ENCODE measurements around the gene SDK2. TPM values are rescaled to one million over a fixed set of nuclear protein-coding genes. Genes with fewer than 3 reads are reported as not detected.
A peak's percentile ranks its signal among the peaks of the same experiment; 100 is the strongest.
"Not testable (repeated sequence)": the region's sequence is repeated elsewhere in the genome, so short reads cannot be mapped to it uniquely, and the experiment has no call there.

The SDK2 gene
- total and polyA plus RNA-seq, 7 experiments from 2014 or later: 0.64 to 14.1 (median 8.2) TPM

- intact Hi-C loops (cut with micrococcal nuclease): no loop called here
- H3K9me3 Mint-ChIP-seq: peaks cover 0 to 2% (median 0%) of the 10 kb centered on the region in 11 donors
- CTCF ChIA-PET: no interaction called here
These were observed 165.3 kb downstream of the SDK2 start for GRCh38 chr17:73478768-73479424.

GRCh38 chr17:73478334-73478733, 165.9 kb downstream of the SDK2 start:
- Histone ChIP-seq H3K9me3 (ENCODE audit: control insufficient read depth in 2 of 3, low read length in 3 of 3) (no peaks in the 10 kb centered on the region), H3K4me1 (ENCODE audit: control insufficient read depth in 2 of 2, insufficient read depth in 2 of 2, low read length in 2 of 2) (no peaks in the 10 kb centered on the region), H3K36me3 (ENCODE audit: control insufficient read depth in 2 of 3, insufficient read depth in 3 of 3, low read length in 3 of 3) (no peaks in the 10 kb centered on the region), H3K27ac (ENCODE audit: low read depth, low read length) (no peak overlapping the region), H3K27me3 (ENCODE audit: control insufficient read depth in 2 of 2, insufficient read depth in 2 of 2, low read length in 2 of 2) (no peaks in the 10 kb centered on the region), H3K4me3 (ENCODE audit: low read length) (no peak overlapping the region)
- Mint-ChIP-seq H3K27ac (peak overlapping the region in 2 of 9 donors; percentile 48 to 66), H3K4me3 (no peak overlapping the region), H3K36me3 (peaks cover 0 to 18% (median 0%) of the 10 kb centered on the region in 5 donors), H3K9me3 (peaks cover 0 to 4% (median 0%) of the 10 kb centered on the region in 11 donors), H3K4me1 (peaks cover 0 to 30% (median 5%) of the 10 kb centered on the region in 7 donors), H3K27me3 (peaks cover 0 to 10% (median 3%) of the 10 kb centered on the region in 5 donors)
- intact Hi-C loops (cut with micrococcal nuclease): no loop called here
- ATAC-seq (no peak), DNase-seq (no peak)
- ChIA-PET POLR2A (interaction anchor here (0.6 kb wide), 1 partner anchor 361 kb away, joined by 4 read pairs; no protein-coding TSS in a partner anchor), CTCF (no interaction called here)

More at GRCh38 chr17:73478768-73479424, 165.3 kb downstream of the SDK2 start:
- peaks cover 0 to 14% (median 0%) of the 10 kb centered on the region in 5 donors for H3K36me3 Mint-ChIP-seq
- H3K4me3 Mint-ChIP-seq: no peak overlapping the region
- Histone ChIP-seq H3K9me3 (ENCODE audit: control insufficient read depth in 2 of 3, low read length in 3 of 3) (no peaks in the 10 kb centered on the region), H3K4me3 (ENCODE audit: low read length) (no peak overlapping the region), H3K36me3 (ENCODE audit: control insufficient read depth in 2 of 3, insufficient read depth in 3 of 3, low read length in 3 of 3) (no peaks in the 10 kb centered on the region), H3K27ac (ENCODE audit: low read depth, low read length) (no peak overlapping the region), H3K27me3 (ENCODE audit: control insufficient read depth in 2 of 2, insufficient read depth in 2 of 2, low read length in 2 of 2) (no peaks in the 10 kb centered on the region), H3K4me1 (ENCODE audit: control insufficient read depth in 2 of 2, insufficient read depth in 2 of 2, low read length in 2 of 2) (no peaks in the 10 kb centered on the region)
- H3K27me3 Mint-ChIP-seq: peaks cover 0 to 10% (median 3%) of the 10 kb centered on the region in 5 donors
- H3K27ac Mint-ChIP-seq: no peak overlapping the region
- DNase-seq: no peak
- ATAC-seq: no peak
- POLR2A ChIA-PET: interaction anchor here (0.6 kb wide), 1 partner anchor 361 kb away, joined by 4 read pairs; no protein-coding TSS in a partner anchor
- H3K4me1 Mint-ChIP-seq: peaks cover 0 to 30% (median 5%) of the 10 kb centered on the region in 7 donors

GRCh38 chr17:73476890-73477350, 167.3 kb downstream of the SDK2 start:
- no peak for ATAC-seq
- H3K27me3 Mint-ChIP-seq: peaks cover 0 to 10% (median 3%) of the 10 kb centered on the region in 5 donors
- H3K27ac Mint-ChIP-seq: no peak overlapping the region
- ChIA-PET CTCF (no interaction called here), POLR2A (no interaction called here)
- intact Hi-C loops (cut with micrococcal nuclease): no loop called here
- Histone ChIP-seq H3K4me1 (ENCODE audit: control insufficient read depth in 2 of 2, insufficient read depth in 2 of 2, low read length in 2 of 2) (no peaks in the 10 kb centered on the region), H3K27ac (ENCODE audit: low read depth, low read length) (no peak overlapping the region), H3K27me3 (ENCODE audit: control insufficient read depth in 2 of 2, insufficient read depth in 2 of 2, low read length in 2 of 2) (no peaks in the 10 kb centered on the region), H3K36me3 (ENCODE audit: control insufficient read depth in 2 of 3, insufficient read depth in 3 of 3, low read length in 3 of 3) (no peaks in the 10 kb centered on the region), H3K4me3 (ENCODE audit: low read length) (no peak overlapping the region), H3K9me3 (ENCODE audit: control insufficient read depth in 2 of 3, low read length in 3 of 3) (no peaks in the 10 kb centered on the region)
- H3K4me3 Mint-ChIP-seq: no peak overlapping the region
- peaks cover 0 to 30% (median 5%) of the 10 kb centered on the region in 7 donors for H3K4me1 Mint-ChIP-seq
- peaks cover 0 to 4% (median 0%) of the 10 kb centered on the region in 11 donors for H3K9me3 Mint-ChIP-seq
- H3K36me3 Mint-ChIP-seq: peaks cover 0 to 25% (median 5%) of the 10 kb centered on the region in 5 donors
- DNase-seq: no peak

GRCh38 chr17:73474370-73474988, 169.8 kb downstream of the SDK2 start:
- Histone ChIP-seq H3K4me3 (ENCODE audit: low read length) (no peak overlapping the region), H3K27ac (ENCODE audit: low read depth, low read length) (no peak overlapping the region), H3K36me3 (ENCODE audit: control insufficient read depth in 2 of 3, insufficient read depth in 3 of 3, low read length in 3 of 3) (no peaks in the 10 kb centered on the region), H3K27me3 (ENCODE audit: control insufficient read depth in 2 of 2, insufficient read depth in 2 of 2, low read length in 2 of 2) (no peaks in the 10 kb centered on the region), H3K9me3 (ENCODE audit: control insufficient read depth in 2 of 3, low read length in 3 of 3) (no peaks in the 10 kb centered on the region), H3K4me1 (ENCODE audit: control insufficient read depth in 2 of 2, insufficient read depth in 2 of 2, low read length in 2 of 2) (no peaks in the 10 kb centered on the region)
- Mint-ChIP-seq H3K27me3 (peaks cover 0 to 5% (median 0%) of the 10 kb centered on the region in 5 donors), H3K27ac (peak overlapping the region in 3 of 9 donors; percentile 12 to 47 (median 39)), H3K9me3 (peaks cover 0 to 4% (median 0%) of the 10 kb centered on the region in 11 donors), H3K4me3 (peak overlapping the region in 1 of 10 donors; percentile 30), H3K4me1 (peaks cover 0 to 17% (median 4%) of the 10 kb centered on the region in 7 donors), H3K36me3 (peaks cover 0 to 22% (median 8%) of the 10 kb centered on the region in 5 donors)
- ChIA-PET POLR2A (interaction anchor here (0.6 kb wide), 1 partner anchor 47 kb away, joined by 3 read pairs; no protein-coding TSS in a partner anchor), CTCF (no interaction called here)
- intact Hi-C loops (cut with micrococcal nuclease): no loop called here
- no peak for DNase-seq
- ATAC-seq: no peak

GRCh38 chr17:73472715-73473114, 171.5 kb downstream of the SDK2 start:
- Mint-ChIP-seq H3K36me3 (peaks cover 0 to 22% (median 8%) of the 10 kb centered on the region in 5 donors), H3K4me1 (peaks cover 0 to 16% (median 4%) of the 10 kb centered on the region in 7 donors), H3K4me3 (peak overlapping the region in 1 of 10 donors; percentile 34)
- intact Hi-C loops (cut with micrococcal nuclease); H3K9me3 ChIP-seq (ENCODE audit: control insufficient read depth in 2 of 3, low read length in 3 of 3); H3K27me3 ChIP-seq (ENCODE audit: control insufficient read depth in 2 of 2, insufficient read depth in 2 of 2, low read length in 2 of 2); DNase-seq; POLR2A ChIA-PET; H3K4me1 ChIP-seq (ENCODE audit: control insufficient read depth in 2 of 2, insufficient read depth in 2 of 2, low read length in 2 of 2); H3K27ac Mint-ChIP-seq; CTCF ChIA-PET; ATAC-seq; H3K36me3 ChIP-seq (ENCODE audit: control insufficient read depth in 2 of 3, insufficient read depth in 3 of 3, low read length in 3 of 3); H3K9me3 Mint-ChIP-seq; H3K27me3 Mint-ChIP-seq; H3K27ac ChIP-seq (ENCODE audit: low read depth, low read length); H3K4me3 ChIP-seq (ENCODE audit: low read length): not testable (repeated sequence)

- H3K27me3 ChIP-seq (ENCODE audit: control insufficient read depth in 2 of 2, insufficient read depth in 2 of 2, low read length in 2 of 2): no peaks in the 10 kb centered on the region
- no peaks in the 10 kb centered on the region for H3K36me3 ChIP-seq (ENCODE audit: control insufficient read depth in 2 of 3, insufficient read depth in 3 of 3, low read length in 3 of 3)
- Mint-ChIP-seq H3K36me3 (peaks cover 0 to 22% (median 8%) of the 10 kb centered on the region in 5 donors), H3K4me1 (peaks cover 0 to 13% (median 4%) of the 10 kb centered on the region in 7 donors), H3K4me3 (no peak overlapping the region), H3K9me3 (peaks cover 0 to 2% (median 0%) of the 10 kb centered on the region in 11 donors), H3K27ac (no peak overlapping the region), H3K27me3 (peaks cover 0 to 5% (median 0%) of the 10 kb centered on the region in 5 donors)
- DNase-seq (no peak), ATAC-seq (no peak)
- POLR2A ChIA-PET: no interaction called here
- no peaks in the 10 kb centered on the region for H3K9me3 ChIP-seq (ENCODE audit: control insufficient read depth in 2 of 3, low read length in 3 of 3)
- CTCF ChIA-PET: no interaction called here
- no peak overlapping the region for H3K27ac ChIP-seq (ENCODE audit: low read depth, low read length)
- H3K4me3 ChIP-seq (ENCODE audit: low read length): no peak overlapping the region
- intact Hi-C loops (cut with micrococcal nuclease): no loop called here
- no peaks in the 10 kb centered on the region for H3K4me1 ChIP-seq (ENCODE audit: control insufficient read depth in 2 of 2, insufficient read depth in 2 of 2, low read length in 2 of 2)
These were observed 172.3 kb downstream of the SDK2 start for GRCh38 chr17:73471924-73472323.

All from naive thymus-derived CD4-positive, alpha-beta T cell (primary cell).